Suprapubic skin (tissue), 4 donors: ENCODE data around the gene PFN3.

Experiments
- EP300 ChIP-seq: sonication (generic); formaldehyde crosslinking; IDR thresholded peaks from one replicate; pipeline ENCODE4 v1.6.1; 2017; ENCODE audit warnings: antibody characterized with exemption
- POLR2A ChIP-seq, 2 donors: fragments of 450-650 bp; IDR thresholded peaks; one replicate each; pipeline ENCODE4 v1.6.1; 2017; ENCODE audit warnings: antibody characterized with exemption in 2 of 2, mild to moderate bottlenecking in 2 of 2, moderate library complexity in 2 of 2
- POLR2AphosphoS5 ChIP-seq, 3 donors: sonication (generic); formaldehyde crosslinking; IDR thresholded peaks; one replicate each; pipeline ENCODE4 v1.6.1; 2017; ENCODE audit warnings: antibody characterized with exemption in 3 of 3
- TF ChIP-seq, protein P1 (sequence below), 2 donors: fragments of 200-600 bp in 1 of 2; fragments of 450-650 bp in 1 of 2; sonication (generic) in 1 of 2; IDR thresholded peaks; one replicate each; pipeline ENCODE4 v1.5.1; 2016 to 2019; ENCODE audit warnings: antibody characterized with exemption in 2 of 2, mild to moderate bottlenecking in 1 of 2, moderate library complexity in 1 of 2

DNA sequence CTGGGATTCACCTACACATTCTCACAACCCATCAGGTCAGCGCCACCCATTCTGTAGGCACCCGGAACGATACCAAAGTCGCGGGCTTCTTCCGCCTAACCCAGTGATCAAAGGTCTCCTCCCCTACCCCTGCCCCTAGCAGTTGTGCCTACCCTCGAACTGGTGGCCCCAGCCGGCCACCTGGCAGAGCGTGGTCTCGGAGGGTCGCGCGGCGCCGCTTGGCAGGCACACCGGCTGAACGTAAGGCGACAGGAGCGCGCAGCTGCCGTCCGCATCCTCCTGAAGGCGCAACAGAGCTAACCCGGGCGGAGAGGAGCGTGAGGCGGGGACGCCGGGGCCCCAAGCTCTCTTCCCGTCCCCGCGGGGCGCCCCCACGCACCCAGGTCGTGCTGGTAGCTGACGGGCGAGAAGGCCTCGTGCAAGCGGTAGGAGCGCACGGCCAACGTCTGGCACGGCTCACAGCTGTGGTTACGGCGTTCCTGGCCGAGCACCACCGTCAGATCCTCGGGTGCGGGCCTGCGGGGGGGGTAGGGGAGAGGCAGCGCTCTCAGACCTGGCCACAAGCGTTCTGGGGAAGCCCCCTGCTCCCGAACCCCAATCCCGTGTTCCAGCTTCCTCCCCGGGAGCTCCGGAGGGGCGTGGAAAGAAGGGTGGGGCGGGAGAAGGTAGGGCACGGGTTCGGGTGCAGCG lies 2.8 kb upstream of the PFN3 start:
- TF ChIP-seq, protein P1, sequence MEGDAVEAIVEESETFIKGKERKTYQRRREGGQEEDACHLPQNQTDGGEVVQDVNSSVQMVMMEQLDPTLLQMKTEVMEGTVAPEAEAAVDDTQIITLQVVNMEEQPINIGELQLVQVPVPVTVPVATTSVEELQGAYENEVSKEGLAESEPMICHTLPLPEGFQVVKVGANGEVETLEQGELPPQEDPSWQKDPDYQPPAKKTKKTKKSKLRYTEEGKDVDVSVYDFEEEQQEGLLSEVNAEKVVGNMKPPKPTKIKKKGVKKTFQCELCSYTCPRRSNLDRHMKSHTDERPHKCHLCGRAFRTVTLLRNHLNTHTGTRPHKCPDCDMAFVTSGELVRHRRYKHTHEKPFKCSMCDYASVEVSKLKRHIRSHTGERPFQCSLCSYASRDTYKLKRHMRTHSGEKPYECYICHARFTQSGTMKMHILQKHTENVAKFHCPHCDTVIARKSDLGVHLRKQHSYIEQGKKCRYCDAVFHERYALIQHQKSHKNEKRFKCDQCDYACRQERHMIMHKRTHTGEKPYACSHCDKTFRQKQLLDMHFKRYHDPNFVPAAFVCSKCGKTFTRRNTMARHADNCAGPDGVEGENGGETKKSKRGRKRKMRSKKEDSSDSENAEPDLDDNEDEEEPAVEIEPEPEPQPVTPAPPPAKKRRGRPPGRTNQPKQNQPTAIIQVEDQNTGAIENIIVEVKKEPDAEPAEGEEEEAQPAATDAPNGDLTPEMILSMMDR (IDR thresholded peaks at IDR 0.05) = no peak
- TF ChIP-seq POLR2AphosphoS5 (IDR thresholded peaks at IDR 0.05) (no peak), POLR2A (IDR thresholded peaks at IDR 0.05) (no peak), EP300 (no peak)
